ENCODE measurements around the gene LYRM2. TPM values are rescaled to one million over a fixed set of nuclear protein-coding genes. Genes with fewer than 3 reads are reported as not detected.

Gene LYRM2
- total RNA-seq, 1 donor from 2014 or later, result 27.5 TPM

DNA sequence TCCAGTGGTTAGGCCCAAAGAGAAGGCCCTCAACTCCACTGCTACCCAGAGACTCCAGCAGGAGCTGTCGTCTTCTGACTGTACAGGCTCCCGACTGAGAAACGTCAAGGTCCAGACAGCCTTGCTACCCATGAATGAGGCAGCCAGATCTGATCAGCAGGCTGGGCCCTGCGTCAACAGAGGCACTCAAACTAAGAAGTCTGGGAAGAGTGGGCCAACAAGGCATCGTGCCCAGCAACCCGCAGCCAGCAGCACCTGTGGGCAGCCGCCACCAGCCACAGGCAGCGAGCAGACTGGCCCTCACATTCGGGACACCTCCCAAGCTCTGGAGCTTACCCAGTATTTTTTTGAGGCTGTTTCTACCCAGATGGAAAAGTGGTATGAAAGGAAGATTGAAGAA is 8.1 kb downstream of the LYRM2 start:
- TF ChIP-seq, protein P1, sequence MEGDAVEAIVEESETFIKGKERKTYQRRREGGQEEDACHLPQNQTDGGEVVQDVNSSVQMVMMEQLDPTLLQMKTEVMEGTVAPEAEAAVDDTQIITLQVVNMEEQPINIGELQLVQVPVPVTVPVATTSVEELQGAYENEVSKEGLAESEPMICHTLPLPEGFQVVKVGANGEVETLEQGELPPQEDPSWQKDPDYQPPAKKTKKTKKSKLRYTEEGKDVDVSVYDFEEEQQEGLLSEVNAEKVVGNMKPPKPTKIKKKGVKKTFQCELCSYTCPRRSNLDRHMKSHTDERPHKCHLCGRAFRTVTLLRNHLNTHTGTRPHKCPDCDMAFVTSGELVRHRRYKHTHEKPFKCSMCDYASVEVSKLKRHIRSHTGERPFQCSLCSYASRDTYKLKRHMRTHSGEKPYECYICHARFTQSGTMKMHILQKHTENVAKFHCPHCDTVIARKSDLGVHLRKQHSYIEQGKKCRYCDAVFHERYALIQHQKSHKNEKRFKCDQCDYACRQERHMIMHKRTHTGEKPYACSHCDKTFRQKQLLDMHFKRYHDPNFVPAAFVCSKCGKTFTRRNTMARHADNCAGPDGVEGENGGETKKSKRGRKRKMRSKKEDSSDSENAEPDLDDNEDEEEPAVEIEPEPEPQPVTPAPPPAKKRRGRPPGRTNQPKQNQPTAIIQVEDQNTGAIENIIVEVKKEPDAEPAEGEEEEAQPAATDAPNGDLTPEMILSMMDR (IDR thresholded peaks at IDR 0.05), result no peak
- DNase-seq (ENCODE audit: low spot score), result no peak

DNA sequence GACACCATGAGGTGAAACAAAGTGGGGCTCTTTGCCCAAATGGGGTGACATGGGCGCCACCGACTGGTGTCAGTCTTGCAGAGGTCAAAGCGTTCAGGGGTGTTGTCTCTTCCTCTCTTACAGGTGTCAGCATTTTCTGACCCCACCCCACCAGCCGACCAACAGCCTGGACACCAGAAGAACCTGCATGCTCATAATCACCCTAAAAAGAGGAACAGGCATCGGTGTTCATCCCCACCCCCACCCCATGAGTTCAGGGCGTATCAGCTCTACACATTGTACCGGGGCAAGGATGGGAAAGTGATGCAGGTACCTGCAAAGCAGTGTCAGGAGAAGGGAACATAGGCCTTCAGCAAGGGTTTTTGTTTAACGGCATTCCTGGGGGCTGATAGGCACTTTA is 14.8 kb downstream of the LYRM2 start:
- Mint-ChIP-seq H3K36me3 (ENCODE audit: low read depth) (peaks cover 16% of the 10 kb centered on the region), H3K27me3 (ENCODE audit: low read depth) (no peaks in the 10 kb centered on the region), H3K4me1 (ENCODE audit: low read depth) (no peaks in the 10 kb centered on the region), H3K9me3 (ENCODE audit: low read depth) (no peaks in the 10 kb centered on the region), H3K4me3 (ENCODE audit: unreplicated experiment) (no peak overlapping the region), H3K27ac (ENCODE audit: unreplicated experiment) (no peak overlapping the region)
- TF ChIP-seq, protein P1 (IDR thresholded peaks at IDR 0.05), result no peak
- DNase-seq (ENCODE audit: low spot score), result no peak

More for the DNA sequence above, 8.1 kb downstream of the LYRM2 start:
- Mint-ChIP-seq H3K9me3 (ENCODE audit: low read depth) (no peaks in the 10 kb centered on the region), H3K4me1 (ENCODE audit: low read depth) (no peaks in the 10 kb centered on the region), H3K27me3 (ENCODE audit: low read depth) (no peaks in the 10 kb centered on the region), H3K36me3 (ENCODE audit: low read depth) (peaks cover 20% of the 10 kb centered on the region), H3K27ac (ENCODE audit: unreplicated experiment) (no peak overlapping the region), H3K4me3 (ENCODE audit: unreplicated experiment) (no peak overlapping the region)

DNA sequence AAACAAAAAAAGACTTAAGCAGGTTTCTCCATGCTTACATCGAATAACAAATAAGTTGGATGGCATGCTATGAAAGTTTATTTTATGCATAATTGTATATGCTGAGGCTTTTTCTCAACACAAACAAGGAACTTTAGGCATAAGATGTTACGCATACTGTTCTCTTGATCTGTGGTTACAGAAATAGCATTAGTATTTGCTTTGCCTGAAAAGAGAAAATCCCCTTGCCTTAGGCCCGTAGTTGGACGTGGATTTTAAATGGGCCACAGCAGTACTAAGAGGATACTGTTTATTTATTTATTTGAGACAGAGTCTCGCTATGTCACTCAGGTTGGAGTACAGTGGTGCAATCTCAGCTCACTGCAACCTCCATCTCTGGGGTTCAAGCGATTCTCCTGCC is 19.0 kb downstream of the LYRM2 start:
- no peaks in the 10 kb centered on the region for H3K4me1 Mint-ChIP-seq (ENCODE audit: low read depth)
- peaks cover 13% of the 10 kb centered on the region for H3K36me3 Mint-ChIP-seq (ENCODE audit: low read depth)
- H3K27ac Mint-ChIP-seq (ENCODE audit: unreplicated experiment), result no peak overlapping the region
- H3K4me3 Mint-ChIP-seq (ENCODE audit: unreplicated experiment), result no peak overlapping the region
- H3K9me3 Mint-ChIP-seq (ENCODE audit: low read depth), result no peaks in the 10 kb centered on the region
- H3K27me3 Mint-ChIP-seq (ENCODE audit: low read depth), result no peaks in the 10 kb centered on the region
- TF ChIP-seq, protein P1 (IDR thresholded peaks at IDR 0.05), result no peak
- no peak for DNase-seq (ENCODE audit: low spot score)

DNA sequence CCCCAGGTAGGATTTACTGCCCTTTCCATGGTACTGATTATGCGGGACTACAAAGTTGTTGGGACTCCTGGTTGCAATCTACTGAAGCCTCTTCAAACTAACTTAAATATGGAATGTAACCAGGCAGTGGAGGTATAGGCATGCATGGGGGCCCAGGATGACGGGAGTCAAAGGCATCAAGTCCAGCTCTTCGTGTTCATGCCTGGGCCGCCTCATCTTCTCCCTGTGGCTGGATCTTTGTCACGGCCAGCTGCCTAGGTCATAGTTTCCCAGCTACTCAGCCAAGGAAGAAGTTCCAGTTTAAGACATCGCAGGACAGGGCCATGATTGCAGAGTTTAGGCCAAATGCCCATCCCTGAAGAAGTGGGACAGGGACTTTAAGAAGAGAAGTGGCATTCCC is 20.5 kb downstream of the LYRM2 start:
- Mint-ChIP-seq H3K36me3 (ENCODE audit: low read depth) (peaks cover 16% of the 10 kb centered on the region), H3K4me1 (ENCODE audit: low read depth) (no peaks in the 10 kb centered on the region), H3K27ac (ENCODE audit: unreplicated experiment) (no peak overlapping the region), H3K27me3 (ENCODE audit: low read depth) (no peaks in the 10 kb centered on the region), H3K9me3 (ENCODE audit: low read depth) (no peaks in the 10 kb centered on the region), H3K4me3 (ENCODE audit: unreplicated experiment) (no peak overlapping the region)
- TF ChIP-seq, protein P1 (IDR thresholded peaks at IDR 0.05), result no peak
- DNase-seq (ENCODE audit: low spot score), result no peak

DNA sequence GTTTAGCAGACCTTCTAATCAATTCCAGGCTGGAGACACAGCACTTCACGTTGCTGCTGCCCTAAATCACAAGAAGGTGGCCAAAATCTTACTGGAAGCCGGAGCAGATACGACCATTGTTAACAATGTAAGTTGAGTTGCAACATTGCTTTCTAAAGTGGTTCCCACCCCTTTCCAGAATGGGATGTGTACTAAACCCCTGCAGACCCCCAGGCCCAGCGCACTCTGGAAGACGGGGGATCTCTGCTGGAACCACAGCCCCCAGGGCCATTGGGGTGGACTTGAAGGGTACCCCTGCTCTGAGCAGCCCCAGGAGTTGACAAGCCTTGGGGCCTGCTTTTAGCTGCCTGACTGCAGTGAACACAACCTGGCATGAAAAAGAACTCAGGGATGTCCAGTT is 22.0 kb downstream of the LYRM2 start:
- TF ChIP-seq, protein P1 (IDR thresholded peaks at IDR 0.05), result no peak
- no peak for DNase-seq (ENCODE audit: low spot score)
- no peaks in the 10 kb centered on the region for H3K27me3 Mint-ChIP-seq (ENCODE audit: low read depth)
- H3K4me1 Mint-ChIP-seq (ENCODE audit: low read depth), result peaks cover 7% of the 10 kb centered on the region
- no peak overlapping the region for H3K4me3 Mint-ChIP-seq (ENCODE audit: unreplicated experiment)
- H3K9me3 Mint-ChIP-seq (ENCODE audit: low read depth), result no peaks in the 10 kb centered on the region
- peaks cover 17% of the 10 kb centered on the region for H3K36me3 Mint-ChIP-seq (ENCODE audit: low read depth)
- no peak overlapping the region for H3K27ac Mint-ChIP-seq (ENCODE audit: unreplicated experiment)

Data from chondrocyte (in vitro differentiated cells).